Measurements from ENCODE around the gene IRAG1. TPM values are rescaled to one million over a fixed set of nuclear protein-coding genes. Genes with fewer than 3 reads are reported as not detected.

The IRAG1 gene, protein sequence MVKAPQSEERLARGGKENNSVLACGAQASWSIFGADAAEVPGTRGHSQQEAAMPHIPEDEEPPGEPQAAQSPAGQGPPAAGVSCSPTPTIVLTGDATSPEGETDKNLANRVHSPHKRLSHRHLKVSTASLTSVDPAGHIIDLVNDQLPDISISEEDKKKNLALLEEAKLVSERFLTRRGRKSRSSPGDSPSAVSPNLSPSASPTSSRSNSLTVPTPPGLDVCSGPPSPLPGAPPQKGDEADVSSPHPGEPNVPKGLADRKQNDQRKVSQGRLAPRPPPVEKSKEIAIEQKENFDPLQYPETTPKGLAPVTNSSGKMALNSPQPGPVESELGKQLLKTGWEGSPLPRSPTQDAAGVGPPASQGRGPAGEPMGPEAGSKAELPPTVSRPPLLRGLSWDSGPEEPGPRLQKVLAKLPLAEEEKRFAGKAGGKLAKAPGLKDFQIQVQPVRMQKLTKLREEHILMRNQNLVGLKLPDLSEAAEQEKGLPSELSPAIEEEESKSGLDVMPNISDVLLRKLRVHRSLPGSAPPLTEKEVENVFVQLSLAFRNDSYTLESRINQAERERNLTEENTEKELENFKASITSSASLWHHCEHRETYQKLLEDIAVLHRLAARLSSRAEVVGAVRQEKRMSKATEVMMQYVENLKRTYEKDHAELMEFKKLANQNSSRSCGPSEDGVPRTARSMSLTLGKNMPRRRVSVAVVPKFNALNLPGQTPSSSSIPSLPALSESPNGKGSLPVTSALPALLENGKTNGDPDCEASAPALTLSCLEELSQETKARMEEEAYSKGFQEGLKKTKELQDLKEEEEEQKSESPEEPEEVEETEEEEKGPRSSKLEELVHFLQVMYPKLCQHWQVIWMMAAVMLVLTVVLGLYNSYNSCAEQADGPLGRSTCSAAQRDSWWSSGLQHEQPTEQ
- total RNA-seq: 100 to 1,000 TPM; 156 to 408 (median 278) TPM

DNA sequence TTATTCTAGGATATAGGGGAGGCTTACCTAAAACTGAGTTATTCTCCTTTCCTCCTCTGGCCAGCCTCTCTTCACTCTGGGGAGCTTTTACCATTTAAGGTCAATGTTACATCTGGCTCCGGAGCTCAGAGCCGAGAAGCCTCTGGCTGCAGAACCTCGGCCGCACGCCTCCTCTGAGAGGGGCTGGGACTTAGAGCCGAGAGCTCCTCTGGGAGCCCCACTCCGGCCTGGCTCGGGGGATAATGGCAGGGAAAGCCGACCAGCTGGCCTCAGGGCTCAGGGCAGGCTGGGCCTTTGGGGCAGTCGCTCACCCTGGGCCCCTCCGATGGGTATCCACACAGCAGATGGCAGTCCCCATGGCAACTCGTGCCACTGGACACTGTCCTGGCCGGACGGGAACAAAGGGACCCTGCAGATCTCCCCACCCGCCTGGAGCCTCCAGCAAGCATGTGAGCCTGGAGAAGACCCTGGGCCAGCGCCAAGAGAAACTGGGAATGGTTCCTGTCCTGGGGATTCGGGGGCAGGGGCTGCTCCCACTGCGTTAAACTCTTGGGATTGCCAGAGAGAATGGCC lies at the start of gene IRAG1:
Gene IRAG1, minus strand, starts transcription at position 247 of the 573 bp plus-strand sequence. Its CDS starts 153 bp downstream, at position 94.
- H3K27me3 ChIP-seq: no peaks in the 10 kb centered on the region
- H3K36me3 ChIP-seq: peaks cover 0 to 1% of the 10 kb centered on the region in 2 donors
- peak within 1 kb of the TSS; percentile 62 to 65 for H3K4me3 ChIP-seq
- H3K27ac ChIP-seq: peak within 1 kb of the TSS; percentile 93 to 97 (median 96)
- ATAC-seq: peak; percentile 91
- TF ChIP-seq, protein P1, sequence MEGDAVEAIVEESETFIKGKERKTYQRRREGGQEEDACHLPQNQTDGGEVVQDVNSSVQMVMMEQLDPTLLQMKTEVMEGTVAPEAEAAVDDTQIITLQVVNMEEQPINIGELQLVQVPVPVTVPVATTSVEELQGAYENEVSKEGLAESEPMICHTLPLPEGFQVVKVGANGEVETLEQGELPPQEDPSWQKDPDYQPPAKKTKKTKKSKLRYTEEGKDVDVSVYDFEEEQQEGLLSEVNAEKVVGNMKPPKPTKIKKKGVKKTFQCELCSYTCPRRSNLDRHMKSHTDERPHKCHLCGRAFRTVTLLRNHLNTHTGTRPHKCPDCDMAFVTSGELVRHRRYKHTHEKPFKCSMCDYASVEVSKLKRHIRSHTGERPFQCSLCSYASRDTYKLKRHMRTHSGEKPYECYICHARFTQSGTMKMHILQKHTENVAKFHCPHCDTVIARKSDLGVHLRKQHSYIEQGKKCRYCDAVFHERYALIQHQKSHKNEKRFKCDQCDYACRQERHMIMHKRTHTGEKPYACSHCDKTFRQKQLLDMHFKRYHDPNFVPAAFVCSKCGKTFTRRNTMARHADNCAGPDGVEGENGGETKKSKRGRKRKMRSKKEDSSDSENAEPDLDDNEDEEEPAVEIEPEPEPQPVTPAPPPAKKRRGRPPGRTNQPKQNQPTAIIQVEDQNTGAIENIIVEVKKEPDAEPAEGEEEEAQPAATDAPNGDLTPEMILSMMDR (IDR thresholded peaks at IDR 0.05): no peak
- TF ChIP-seq POLR2AphosphoS5 (IDR thresholded peaks at IDR 0.05) (peak; percentile 93), EP300 (IDR thresholded peaks at IDR 0.05) (no peak), POLR2A (IDR thresholded peaks at IDR 0.05) (peak; percentile 81 to 87)
- H3K9me3 ChIP-seq: no peaks in the 10 kb centered on the region
- H3K4me1 ChIP-seq: peaks cover 3 to 57% (median 11%) of the 10 kb centered on the region in 3 donors
- WGBS, 2 donors (ENCODE audit: low coverage in 1 of 2): no CpG with 5 or more reads among the region's 18 CpGs

DNA sequence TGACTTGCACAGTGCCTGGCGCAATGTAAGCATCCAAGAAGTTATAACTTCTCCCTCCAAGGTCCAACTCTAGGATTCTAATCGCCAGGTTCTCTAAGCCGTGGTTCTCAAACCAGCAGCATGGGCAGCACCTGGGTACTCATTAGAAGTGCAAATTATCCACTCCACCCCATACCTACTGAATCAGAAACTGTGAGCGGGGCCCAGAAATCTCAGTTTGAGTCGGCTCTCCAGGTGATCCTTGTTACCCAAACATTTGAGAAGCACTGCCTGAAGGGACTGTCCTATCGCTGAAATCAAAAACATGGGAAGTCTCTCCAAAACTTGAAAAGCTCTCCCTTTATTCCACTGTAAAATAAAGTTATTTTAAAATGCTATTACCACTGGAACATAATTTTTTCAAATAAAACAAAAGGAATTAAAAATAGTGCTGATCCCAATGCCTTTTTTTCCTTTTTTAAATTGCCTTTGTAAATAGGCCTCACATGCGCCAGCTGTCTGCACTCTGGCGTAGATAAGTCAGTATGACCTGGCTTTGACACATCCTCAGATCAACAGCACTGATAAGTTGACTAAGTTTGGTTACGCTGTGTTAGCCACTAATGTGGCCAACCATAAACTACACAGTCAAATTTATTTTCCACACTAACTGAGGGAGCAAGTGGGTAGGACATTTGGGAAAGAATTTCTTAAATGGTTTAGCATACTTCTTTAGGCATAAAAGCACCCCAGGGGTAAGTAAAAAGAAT lies 49.1 kb upstream of the IRAG1 start:
- Histone ChIP-seq H3K9me3 (no peaks in the 10 kb centered on the region), H3K4me1 (no peaks in the 10 kb centered on the region), H3K27me3 (no peaks in the 10 kb centered on the region), H3K4me3 (no peak overlapping the region), H3K27ac (no peak overlapping the region), H3K36me3 (no peaks in the 10 kb centered on the region)
- 75 to 95% methylated on average over 4 to 7 of the region's 9 CpGs for WGBS, 2 donors (ENCODE audit: low coverage in 1 of 2)
- no peak for ATAC-seq
- TF ChIP-seq POLR2AphosphoS5 (IDR thresholded peaks at IDR 0.05): no peak
- no peak for TF ChIP-seq POLR2A (IDR thresholded peaks at IDR 0.05)
- TF ChIP-seq, protein P1 (IDR thresholded peaks at IDR 0.05): no peak
- TF ChIP-seq EP300 (IDR thresholded peaks at IDR 0.05): no peak

DNA sequence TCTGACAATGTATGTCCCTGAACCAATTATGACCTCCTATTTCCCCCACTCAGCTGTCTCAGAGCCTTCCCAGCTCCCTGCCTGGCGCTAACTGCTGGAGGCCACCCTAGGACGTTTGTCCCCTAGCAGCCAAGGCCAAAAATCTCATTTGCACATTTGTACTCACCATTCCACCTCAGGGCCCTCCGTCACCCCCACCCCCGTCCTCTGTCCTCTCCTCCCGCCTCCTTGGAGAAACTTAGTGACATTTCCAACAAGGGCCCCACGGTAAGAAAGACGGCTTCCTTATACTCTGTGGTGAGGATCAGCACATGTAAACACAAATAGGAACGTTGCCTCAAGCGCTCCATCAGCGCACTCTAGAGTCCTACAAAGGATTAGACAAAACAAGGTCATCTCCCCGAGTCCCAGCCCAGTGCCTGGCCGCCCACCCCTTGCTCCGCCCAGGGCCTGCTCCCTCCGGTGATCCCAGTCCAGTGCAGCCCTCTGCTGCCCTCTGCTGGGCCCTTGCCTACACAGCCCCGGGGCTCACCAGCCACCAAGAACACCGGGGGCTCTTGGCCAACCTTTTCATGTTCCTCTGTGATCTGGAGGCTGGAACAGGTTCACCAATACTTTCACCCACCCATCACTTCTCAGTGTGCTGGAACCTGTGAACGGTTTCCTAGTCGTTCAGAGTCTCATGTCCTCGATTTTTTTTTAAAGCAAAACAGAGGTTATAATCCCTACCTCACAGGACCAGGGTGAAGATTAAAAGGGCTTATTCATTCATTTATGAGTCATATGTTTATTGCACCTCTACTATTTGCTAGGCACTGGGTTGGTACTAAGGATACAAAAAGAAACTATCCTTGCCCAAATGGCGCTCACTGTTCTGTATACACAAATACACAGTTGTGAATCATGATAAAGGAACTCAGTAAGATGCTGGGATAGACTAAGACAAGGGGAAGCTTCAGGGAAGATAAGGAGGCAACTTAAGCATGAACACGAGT lies 42.2 kb upstream of the IRAG1 start:
- WGBS, 2 donors (ENCODE audit: low coverage in 1 of 2): 4 to 5% methylated on average over 13 to 20 of the region's 21 CpGs
- H3K4me1 ChIP-seq: peaks cover 0 to 36% (median 10%) of the 10 kb centered on the region in 3 donors
- H3K27me3 ChIP-seq: no peaks in the 10 kb centered on the region
- H3K4me3 ChIP-seq: peak overlapping the region in 1 of 2 donors; percentile 17
- H3K9me3 ChIP-seq: no peaks in the 10 kb centered on the region
- H3K27ac ChIP-seq: peak overlapping the region in 3 of 4 donors; percentile 78 to 83 (median 79)
- no peaks in the 10 kb centered on the region for H3K36me3 ChIP-seq
- TF ChIP-seq POLR2AphosphoS5 (IDR thresholded peaks at IDR 0.05): peak; percentile 50
- TF ChIP-seq EP300 (IDR thresholded peaks at IDR 0.05): no peak
- TF ChIP-seq, protein P1 (IDR thresholded peaks at IDR 0.05): peak; percentile 97 to 100 (median 99)
- no peak for TF ChIP-seq POLR2A (IDR thresholded peaks at IDR 0.05)
- peak; percentile 97 for ATAC-seq

Measured in gastroesophageal sphincter (tissue), 4 donors.